Esophagus (tissue), 2 donors: ENCODE data around the gene MYZAP. TPM values are rescaled to one million over a fixed set of nuclear protein-coding genes. Genes with fewer than 3 reads are reported as not detected.

Experiments used
- H3K27ac ChIP-seq, 2 donors: one replicate each; pipeline ENCODE4 v1.5.1; 2013; ENCODE audit warnings: low read depth in 2 of 2, mild to moderate bottlenecking in 2 of 2, inconsistent platforms in 1 of 2, low read length in 1 of 2, moderate library complexity in 1 of 2
- H3K27me3 ChIP-seq, 2 donors: one replicate each; pipeline ENCODE4 v1.6.1; 2013; ENCODE audit warnings: low read length in 2 of 2, control low read depth in 1 of 2, mild to moderate bottlenecking in 1 of 2; ENCODE audit not compliant: insufficient read depth in 2 of 2, control insufficient read depth in 1 of 2
- H3K36me3 ChIP-seq, 2 donors: one replicate each; pipeline ENCODE4 v1.6.1; 2013; ENCODE audit warnings: low read length in 1 of 2; ENCODE audit not compliant: control insufficient read depth in 2 of 2, insufficient read depth in 2 of 2
- H3K4me1 ChIP-seq, 2 donors: one replicate each; pipeline ENCODE4 v1.6.1; 2013; ENCODE audit warnings: low read length in 1 of 2; ENCODE audit not compliant: control insufficient read depth in 2 of 2, insufficient read depth in 2 of 2
- H3K4me3 ChIP-seq, 2 donors: one replicate each; pipeline ENCODE4 v1.5.1; 2013; ENCODE audit warnings: low read length in 2 of 2, mild to moderate bottlenecking in 2 of 2, low read depth in 1 of 2, moderate library complexity in 1 of 2
- H3K9me3 ChIP-seq, 2 donors: one replicate each; pipeline ENCODE4 v1.6.1; 2013; ENCODE audit warnings: mild to moderate bottlenecking in 2 of 2, low read depth in 1 of 2, low read length in 1 of 2, moderate library complexity in 1 of 2; ENCODE audit not compliant: control insufficient read depth in 2 of 2, insufficient read depth in 1 of 2
- WGBS, 2 donors: extraction: QIAGEN DNeasy Blood & Tissue Kit; methylation state at CpG; one replicate each; pipeline ENCODE4 v1.1.7; 2013; 5-methylcytosine and 5-hydroxymethylcytosine counted together
- polyA plus RNA-seq, 2 donors: library from polyadenylated mRNA; stranded (reverse); fragments of 200-250 nt; gene quantifications; one replicate each; pipeline ENCODE4 v1.2.3, GENCODE V29; 2013
- donor health status: healthy with polysubstance abuse.
- donor health status: Bipolar disorder and iron deficiency.

MYZAP gene
- polyA plus RNA-seq, 2 donors = 38.2 to 71.6 TPM

DNA sequence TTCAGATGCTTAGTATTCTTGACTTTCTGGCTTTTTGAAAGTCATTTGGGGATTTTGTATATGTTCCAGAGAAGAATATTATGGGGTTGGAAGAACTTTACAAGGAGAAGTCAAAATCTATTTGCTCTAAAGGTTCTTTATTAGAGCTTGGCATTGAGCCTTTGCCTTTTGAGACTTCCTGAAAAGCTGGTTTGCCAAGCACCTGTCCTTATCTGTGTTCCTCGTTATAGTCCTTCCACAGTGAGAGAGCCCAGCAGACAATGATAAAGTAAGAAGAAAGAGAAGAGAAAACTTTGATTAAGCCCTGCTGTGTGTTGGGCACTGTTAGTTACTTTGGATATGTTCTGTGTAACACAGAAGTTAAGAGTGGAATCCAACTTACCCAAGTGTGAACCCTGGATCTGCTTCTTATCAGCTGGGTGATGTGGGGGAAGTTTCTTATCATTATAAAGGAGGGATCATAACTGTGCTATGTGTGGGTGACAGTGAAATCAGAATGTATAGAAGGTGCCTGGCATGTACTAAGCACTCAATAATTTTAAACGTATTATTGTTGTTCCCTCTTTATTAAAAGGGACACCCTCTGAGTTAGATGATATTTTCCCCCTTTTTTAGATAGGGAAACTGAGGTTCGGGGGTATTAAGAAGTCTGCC, 70.5 kb downstream of the MYZAP start:
- WGBS, 2 donors = 58 to 66% methylated on average over 3 of the region's 3 CpGs
- Histone ChIP-seq H3K27me3 (no peaks in the 10 kb centered on the region), H3K9me3 (no peaks in the 10 kb centered on the region), H3K27ac (no peak overlapping the region), H3K36me3 (no peaks in the 10 kb centered on the region), H3K4me3 (no peak overlapping the region), H3K4me1 (no peaks in the 10 kb centered on the region)

DNA sequence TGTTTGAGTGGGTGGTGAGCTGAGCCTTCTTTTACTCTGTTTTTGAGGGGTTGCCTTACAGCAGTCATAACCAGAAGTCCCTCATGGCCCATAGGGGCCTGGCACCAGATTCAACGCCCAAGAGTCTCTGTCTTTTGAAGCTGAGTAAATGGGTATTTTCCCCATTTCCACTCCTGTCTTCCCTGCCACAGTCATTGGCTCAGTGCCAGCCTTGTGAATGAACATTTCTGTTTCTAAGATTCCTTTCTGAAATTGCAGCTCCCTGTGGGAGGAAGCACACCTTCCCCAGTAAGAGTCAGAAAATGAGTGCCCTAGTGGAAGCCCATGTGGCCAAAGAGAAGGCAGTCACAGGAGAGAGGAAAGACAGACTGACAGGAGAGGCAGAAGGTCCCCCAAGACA, 71.1 kb downstream of the MYZAP start:
- H3K9me3 ChIP-seq = no peaks in the 10 kb centered on the region
- H3K4me3 ChIP-seq = no peak overlapping the region
- no peaks in the 10 kb centered on the region for H3K4me1 ChIP-seq
- WGBS, 2 donors = 58 to 78% methylated on average over 1 of the region's 1 CpG
- no peaks in the 10 kb centered on the region for H3K36me3 ChIP-seq
- H3K27ac ChIP-seq = no peak overlapping the region
- H3K27me3 ChIP-seq = no peaks in the 10 kb centered on the region

DNA sequence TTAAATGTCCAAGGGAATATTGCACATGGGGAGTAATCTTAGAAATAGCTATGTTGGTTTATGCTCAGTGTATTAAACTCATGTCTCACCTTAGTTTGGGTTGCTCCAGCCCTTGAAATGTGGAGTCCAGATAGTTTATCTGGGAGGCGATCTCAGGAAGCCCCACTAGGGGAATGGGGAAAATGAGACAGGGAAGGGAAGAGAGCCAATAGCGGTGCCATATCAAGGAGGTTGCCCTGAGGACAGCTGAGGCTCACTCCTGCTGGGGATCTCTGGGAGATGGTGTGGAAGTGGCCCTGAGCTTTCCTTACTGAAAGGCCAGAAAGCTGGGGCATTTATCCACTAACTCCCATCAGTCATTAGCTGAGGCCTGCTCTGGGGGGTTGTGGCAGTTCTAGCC, 71.6 kb downstream of the MYZAP start:
- Histone ChIP-seq H3K4me1 (no peaks in the 10 kb centered on the region), H3K27me3 (no peaks in the 10 kb centered on the region), H3K9me3 (no peaks in the 10 kb centered on the region), H3K4me3 (no peak overlapping the region), H3K27ac (no peak overlapping the region), H3K36me3 (no peaks in the 10 kb centered on the region)
- 94 to 98% methylated on average over 2 of the region's 2 CpGs for WGBS, 2 donors

DNA sequence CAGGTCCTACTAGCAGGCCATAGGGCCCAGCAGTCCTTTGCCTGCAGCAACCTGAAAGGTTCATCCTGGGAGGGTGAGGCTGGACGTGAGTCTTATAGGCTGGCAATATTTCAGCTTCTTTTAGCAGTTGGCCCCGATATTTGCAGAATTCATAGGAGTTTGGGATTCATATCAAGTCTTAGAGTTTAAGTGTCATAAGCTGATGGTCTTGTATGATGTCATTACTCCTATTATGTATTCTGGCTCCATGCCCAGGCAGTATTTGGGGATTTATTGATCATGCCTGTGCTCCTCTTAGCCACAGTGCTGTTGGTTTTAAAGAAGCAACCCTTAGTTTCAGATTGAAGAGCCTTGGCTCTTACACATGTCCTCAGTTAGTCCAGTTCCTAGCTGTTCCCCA, 73.5 kb downstream of the MYZAP start:
- no peaks in the 10 kb centered on the region for H3K9me3 ChIP-seq
- WGBS, 2 donors = 69 to 78% methylated on average over 2 of the region's 2 CpGs
- H3K36me3 ChIP-seq = no peaks in the 10 kb centered on the region
- no peak overlapping the region for H3K27ac ChIP-seq
- no peak overlapping the region for H3K4me3 ChIP-seq
- no peaks in the 10 kb centered on the region for H3K27me3 ChIP-seq
- no peaks in the 10 kb centered on the region for H3K4me1 ChIP-seq

DNA sequence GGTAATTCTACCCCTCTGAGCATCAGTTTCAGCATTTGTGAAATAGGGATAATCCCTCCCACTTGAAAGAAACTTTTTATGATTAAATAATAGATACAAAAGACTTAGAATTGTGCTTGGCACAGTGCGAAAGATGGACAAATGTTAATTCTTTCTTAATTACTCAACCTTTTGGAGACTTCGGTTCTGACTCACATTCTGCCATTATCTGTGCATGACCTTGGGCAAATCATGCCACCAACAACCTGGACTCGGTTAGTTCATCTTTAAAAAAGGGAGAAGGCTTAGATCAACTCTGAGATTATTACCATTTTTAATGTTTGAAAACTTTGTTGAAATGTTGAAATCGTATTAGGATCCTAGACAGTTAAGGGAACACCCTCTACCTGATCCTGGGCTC, 74.2 kb downstream of the MYZAP start:
- Histone ChIP-seq H3K27ac (no peak overlapping the region), H3K4me1 (no peaks in the 10 kb centered on the region), H3K4me3 (no peak overlapping the region), H3K9me3 (no peaks in the 10 kb centered on the region), H3K27me3 (no peaks in the 10 kb centered on the region), H3K36me3 (no peaks in the 10 kb centered on the region)
- WGBS, 2 donors = 63 to 68% methylated on average over 4 of the region's 4 CpGs

DNA sequence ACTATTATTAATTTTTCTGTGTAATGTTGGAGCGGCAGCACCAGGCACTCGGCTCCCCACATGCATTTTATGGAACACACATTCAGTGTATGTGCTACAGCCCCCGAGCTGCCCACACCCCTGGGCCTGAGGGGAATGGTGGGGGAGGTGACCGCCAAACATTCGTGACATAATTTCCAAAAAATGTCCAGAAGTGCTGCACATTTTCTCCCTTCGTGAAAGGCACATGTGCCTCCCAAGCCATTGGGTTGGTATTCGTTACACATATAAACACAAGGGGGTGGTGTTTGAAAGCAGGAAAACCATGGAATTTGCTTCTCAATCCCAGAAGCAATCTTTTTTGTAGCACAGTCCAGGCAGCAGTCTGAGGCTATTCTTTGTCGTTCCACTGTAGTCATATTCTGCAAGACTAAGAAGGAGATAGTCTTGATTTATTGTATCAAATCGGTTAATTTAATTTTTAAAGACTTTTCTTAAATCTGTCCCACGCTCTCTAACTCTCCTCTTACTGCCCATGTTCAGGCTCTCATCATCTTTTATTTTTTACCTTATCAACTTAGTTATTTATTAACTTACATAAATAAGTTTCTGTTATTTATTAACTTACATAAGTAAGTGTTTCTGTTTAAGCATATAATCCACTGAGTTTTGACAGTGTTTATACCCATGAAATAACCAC, 75.6 kb downstream of the MYZAP start:
- H3K4me3 ChIP-seq = no peak overlapping the region
- no peaks in the 10 kb centered on the region for H3K9me3 ChIP-seq
- WGBS, 2 donors = 33 to 50% methylated on average over 10 of the region's 10 CpGs
- no peaks in the 10 kb centered on the region for H3K27me3 ChIP-seq
- H3K36me3 ChIP-seq = no peaks in the 10 kb centered on the region
- H3K27ac ChIP-seq = no peak overlapping the region
- H3K4me1 ChIP-seq = no peaks in the 10 kb centered on the region

DNA sequence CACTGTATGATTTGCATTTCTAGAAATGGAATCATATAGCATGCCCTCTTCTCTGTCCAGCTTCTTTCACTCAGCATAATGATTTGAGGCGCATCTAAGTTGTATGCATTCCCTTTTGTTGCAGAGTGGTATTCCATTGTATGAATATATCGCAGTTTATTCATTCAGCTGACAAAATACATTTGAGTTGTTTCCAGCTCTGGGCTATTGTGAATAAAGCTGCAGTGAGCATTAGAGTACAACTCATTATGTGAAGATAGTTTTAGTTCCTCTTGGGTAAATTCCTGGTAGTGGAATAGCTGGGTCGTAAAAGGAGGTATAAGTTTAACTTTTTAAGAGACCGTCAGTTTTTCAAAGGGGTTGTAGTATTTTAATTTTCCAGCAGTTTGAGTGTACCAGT, 76.3 kb downstream of the MYZAP start:
- no peaks in the 10 kb centered on the region for H3K27me3 ChIP-seq
- no peaks in the 10 kb centered on the region for H3K36me3 ChIP-seq
- H3K9me3 ChIP-seq = no peaks in the 10 kb centered on the region
- WGBS, 2 donors = 75 to 85% methylated on average over 4 of the region's 4 CpGs
- no peaks in the 10 kb centered on the region for H3K4me1 ChIP-seq
- no peak overlapping the region for H3K27ac ChIP-seq
- H3K4me3 ChIP-seq = no peak overlapping the region

DNA sequence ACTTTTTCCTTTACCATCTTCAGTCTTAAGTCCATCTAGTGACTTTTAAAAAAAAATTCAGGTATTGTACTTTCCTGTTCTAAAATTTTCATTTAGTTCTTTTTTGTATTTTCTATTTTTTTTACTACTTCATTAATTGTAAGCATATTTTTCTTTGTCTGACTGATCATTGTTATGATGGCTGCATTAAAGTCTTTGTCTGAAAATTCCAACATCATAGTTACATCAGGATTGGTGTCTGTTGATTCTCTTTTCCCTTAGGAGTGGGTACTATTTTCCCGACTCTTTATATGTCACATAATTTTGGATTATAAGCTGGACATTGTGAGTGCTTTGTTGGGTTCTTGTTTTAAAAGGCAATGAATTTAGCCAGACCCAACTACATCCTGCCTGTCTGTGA, 79.9 kb downstream of the MYZAP start:
- H3K4me1 ChIP-seq = no peaks in the 10 kb centered on the region
- H3K4me3 ChIP-seq = no peak overlapping the region
- WGBS, 2 donors = 0% methylated on average over 1 of the region's 1 CpG
- no peak overlapping the region for H3K27ac ChIP-seq
- no peaks in the 10 kb centered on the region for H3K36me3 ChIP-seq
- no peaks in the 10 kb centered on the region for H3K27me3 ChIP-seq
- H3K9me3 ChIP-seq = no peaks in the 10 kb centered on the region

DNA sequence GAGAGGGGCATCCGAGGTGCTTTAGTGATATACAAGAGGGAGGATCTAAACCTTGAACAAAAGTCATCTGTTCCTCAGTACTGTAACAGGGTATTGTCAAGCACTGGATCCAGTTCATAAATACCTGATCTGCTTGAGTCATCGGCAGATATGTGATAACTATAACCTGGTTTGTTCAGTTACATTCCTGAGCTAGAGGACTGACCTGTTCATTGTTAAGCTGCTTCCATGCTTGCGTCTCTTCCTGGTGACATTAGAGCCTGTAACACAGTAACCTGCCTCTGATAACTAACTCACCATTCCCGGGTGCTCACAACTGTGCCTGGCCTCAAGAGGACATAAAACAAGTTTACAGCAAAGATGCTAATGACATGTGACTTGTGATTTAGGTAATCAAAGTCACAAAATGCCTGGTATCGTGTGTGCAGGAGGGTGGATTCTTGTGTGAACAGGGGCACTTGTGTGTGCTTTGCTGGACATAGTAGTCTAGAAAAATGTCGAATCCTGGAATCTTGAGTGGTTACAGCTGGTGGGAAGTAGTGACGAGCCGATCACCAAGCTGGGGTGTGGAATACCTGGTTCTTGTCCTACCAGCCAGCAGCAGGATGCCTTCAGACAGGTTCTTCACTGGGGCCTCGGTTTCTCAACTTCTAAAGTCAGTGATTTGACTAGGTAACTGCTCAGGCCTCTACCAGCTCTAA, 83.9 kb downstream of the MYZAP start:
- H3K4me1 ChIP-seq = no peaks in the 10 kb centered on the region
- no peaks in the 10 kb centered on the region for H3K27me3 ChIP-seq
- 84 to 86% methylated on average over 9 of the region's 9 CpGs for WGBS, 2 donors
- H3K36me3 ChIP-seq = no peaks in the 10 kb centered on the region
- H3K9me3 ChIP-seq = no peaks in the 10 kb centered on the region
- no peak overlapping the region for H3K27ac ChIP-seq
- no peak overlapping the region for H3K4me3 ChIP-seq
